H1 (cell line): ENCODE data around the gene RIMS3. TPM values are rescaled to one million over a fixed set of nuclear protein-coding genes. Genes with fewer than 3 reads are reported as not detected.

Experiments
- CTCF ChIA-PET: fragments of 300-600 bp; sonication (Branson Sonifier 250); formaldehyde crosslinking; loops from one replicate; lab custom pipeline; 2021; ENCODE audit not compliant: partially characterized antibody; lab: Charles Lee
- POLR2A ChIA-PET: fragments of 300-600 bp; sonication (Branson Sonifier 250); formaldehyde crosslinking; loops from one replicate; lab custom pipeline; 2021; ENCODE audit warnings: inconsistent platforms; ENCODE audit not compliant: partially characterized antibody; lab: Charles Lee
- DNase-seq, 2 experiments: peaks; one replicate each; pipeline versions ENCODE4 v3.0.0 to v3.0.0-alpha.2; 2010 to 2022; ENCODE audit warnings: low spot score in 2 of 2, low read depth in 1 of 2, mixed read lengths in 1 of 2
- FAIRE-seq: peaks from 2 replicates; lab custom pipeline; 2011; peaks lifted over from hg19 to GRCh38; lab: Jason Lieb, UNC
- H2AFZ ChIP-seq: 2 replicates; pipeline ENCODE4 v1.8.1; 2012; ENCODE audit warnings: low read length, inconsistent platforms
- H2AK5ac ChIP-seq: 2 replicates; pipeline ENCODE4 v1.6.1; 2013; ENCODE audit warnings: low read depth, low read length
- H2BK120ac ChIP-seq: replicated peaks from 2 replicates; pipeline ENCODE3; 2013; ENCODE audit warnings: low read depth, low read length, inconsistent platforms
- H2BK12ac ChIP-seq: 2 replicates; pipeline ENCODE4 v1.6.1; 2013; ENCODE audit warnings: low read depth, low read length
- H2BK15ac ChIP-seq: 2 replicates; pipeline ENCODE4 v1.6.1; 2013; ENCODE audit warnings: low read length
- H2BK20ac ChIP-seq: 2 replicates; pipeline ENCODE4 v1.6.1; 2013; ENCODE audit warnings: low read length
- H2BK5ac ChIP-seq: 2 replicates; pipeline ENCODE4 v1.6.1; 2013; ENCODE audit warnings: low read depth, low read length
- H3K14ac ChIP-seq: 2 replicates; pipeline ENCODE4 v1.6.1; 2013; ENCODE audit warnings: inconsistent platforms; ENCODE audit not compliant: insufficient read length
- H3K18ac ChIP-seq: 2 replicates; pipeline ENCODE4 v1.6.1; 2013; ENCODE audit warnings: low read length; ENCODE audit errors: extremely low read depth
- H3K23ac ChIP-seq: 2 replicates; pipeline ENCODE4 v1.6.1; 2013; ENCODE audit warnings: inconsistent platforms; ENCODE audit not compliant: insufficient read length
- H3K23me2 ChIP-seq: 2 replicates; pipeline ENCODE4 v1.6.1; 2013; ENCODE audit warnings: low read depth, low read length
- H3K27ac ChIP-seq: 2 replicates; pipeline ENCODE4 v1.6.1; 2011; ENCODE audit warnings: low read depth, low read length, inconsistent platforms
- H3K27me3 ChIP-seq, 4 experiments: replicated peaks in 1 of 4; 1 replicate in 1 of 4; 2 replicates in 3 of 4; pipeline versions ENCODE4 v1.6.1 to v1.8.1; 2011 to 2013; ENCODE audit warnings: low read length in 3 of 4, mild to moderate bottlenecking in 3 of 4, inconsistent platforms in 2 of 4, mixed read lengths in 2 of 4, moderate library complexity in 1 of 4; ENCODE audit not compliant: control insufficient read depth in 3 of 4, insufficient read depth in 3 of 4; ENCODE audit errors: extremely low read depth in 1 of 4
- H3K36me3 ChIP-seq, 4 experiments: 2 replicates each; pipeline versions ENCODE4 v1.6.1 to v1.8.1; 2011 to 2013; ENCODE audit warnings: mild to moderate bottlenecking in 4 of 4, low read length in 3 of 4, moderate library complexity in 2 of 4, control low read depth in 1 of 4, inconsistent platforms in 1 of 4; ENCODE audit not compliant: insufficient read depth in 4 of 4, control insufficient read depth in 2 of 4
- H3K4ac ChIP-seq: replicated peaks from 2 replicates; pipeline ENCODE3; 2013; ENCODE audit warnings: low read length, low read depth, mixed read lengths, inconsistent platforms; ENCODE audit not compliant: insufficient read length
- H3K4me1 ChIP-seq, 4 experiments: replicated peaks in 1 of 4; 1 replicate in 1 of 4; 2 replicates in 3 of 4; pipeline versions ENCODE4 v1.6.1 to v1.8.1; 2011 to 2013; ENCODE audit warnings: low read length in 3 of 4, inconsistent platforms in 2 of 4, mixed read lengths in 1 of 4; ENCODE audit not compliant: insufficient read depth in 4 of 4, control insufficient read depth in 3 of 4
- H3K4me2 ChIP-seq, 2 experiments: 2 replicates each; pipeline versions ENCODE4 v1.6.1 to v1.8.1; 2011 to 2013; ENCODE audit warnings: low read depth in 2 of 2, low read length in 2 of 2, control low read depth in 1 of 2, inconsistent platforms in 1 of 2, mild to moderate bottlenecking in 1 of 2; ENCODE audit not compliant: insufficient read depth in 1 of 2
- H3K4me3 ChIP-seq, 4 experiments: fragments of 200-600, 300-600 bp in 1 of 4; sonication (generic), shearing (Covaris generic), sonication (Bioruptor Twin) in 1 of 4; 2 replicates each; pipeline versions ENCODE4 v1.5.1 to v1.8.1; 2011 to 2016; ENCODE audit warnings: low read length in 4 of 4, low read depth in 3 of 4, control low read depth in 2 of 4, inconsistent platforms in 2 of 4, mild to moderate bottlenecking in 2 of 4, mixed read lengths in 1 of 4, moderate library complexity in 1 of 4; ENCODE audit not compliant: insufficient read depth in 2 of 4; ENCODE audit errors: extremely low read depth in 1 of 4
- H3K56ac ChIP-seq: replicated peaks from 2 replicates; pipeline ENCODE3; 2013; ENCODE audit warnings: low read depth, mild to moderate bottlenecking, mixed read lengths, low read length, inconsistent platforms; ENCODE audit not compliant: insufficient read length
- H3K79me1 ChIP-seq: 2 replicates; pipeline ENCODE4 v1.6.1; 2013; ENCODE audit warnings: low read depth, low read length, control low read depth
- H3K79me2 ChIP-seq, 2 experiments: 2 replicates each; pipeline versions ENCODE4 v1.6.1 to v1.8.1; 2012 to 2013; ENCODE audit warnings: low read length in 2 of 2, mild to moderate bottlenecking in 2 of 2, inconsistent platforms in 1 of 2; ENCODE audit not compliant: insufficient read depth in 2 of 2, control insufficient read depth in 1 of 2
- H3K9ac ChIP-seq, 4 experiments: replicated peaks in 1 of 4; 1 replicate in 1 of 4; 2 replicates in 3 of 4; pipeline versions ENCODE4 v1.6.1 to v1.8.1; 2011 to 2013; ENCODE audit warnings: low read depth in 3 of 4, low read length in 3 of 4, control low read depth in 2 of 4, mild to moderate bottlenecking in 2 of 4, moderate library complexity in 2 of 4, inconsistent platforms in 1 of 4; ENCODE audit errors: extremely low read depth in 1 of 4
- H3K9me3 ChIP-seq, 2 experiments: 2 replicates each; pipeline versions ENCODE4 v1.6.1 to v1.8.1; 2012 to 2013; ENCODE audit warnings: mild to moderate bottlenecking in 2 of 2, moderate library complexity in 2 of 2, control low read depth in 1 of 2, inconsistent platforms in 1 of 2, low read depth in 1 of 2, low read length in 1 of 2, mixed read lengths in 1 of 2; ENCODE audit not compliant: insufficient read depth in 2 of 2
- H4K20me1 ChIP-seq, 2 experiments: replicated peaks in 1 of 2; 2 replicates each; pipeline versions ENCODE3 to v1.8.1; 2011 to 2013; ENCODE audit warnings: inconsistent platforms in 2 of 2, low read length in 2 of 2, mild to moderate bottlenecking in 1 of 2; ENCODE audit not compliant: insufficient read depth in 2 of 2, control insufficient read depth in 1 of 2
- H4K5ac ChIP-seq: 2 replicates; pipeline ENCODE4 v1.6.1; 2013; ENCODE audit warnings: low read length, low read depth, mixed read lengths, inconsistent platforms; ENCODE audit not compliant: insufficient read length
- H4K8ac ChIP-seq: 2 replicates; pipeline ENCODE4 v1.8.0; 2013; ENCODE audit warnings: mild to moderate bottlenecking, moderate library complexity, low read length, inconsistent platforms; ENCODE audit not compliant: insufficient read depth; ENCODE audit errors: extremely low read depth
- H4K91ac ChIP-seq: replicated peaks from 2 replicates; pipeline ENCODE3; 2013; ENCODE audit warnings: low read length, mixed read lengths, inconsistent platforms; ENCODE audit not compliant: insufficient read length
- BACH1 ChIP-seq: IDR thresholded peaks from 2 replicates; pipeline ENCODE4 v1.6.1; 2012; ENCODE audit warnings: low read length, improper control_type of control experiment
- CEBPB ChIP-seq: IDR thresholded peaks from 2 replicates; pipeline ENCODE4 v1.6.1; 2012; ENCODE audit warnings: low read depth, low read length
- EZH2 ChIP-seq: fragments of 200-600 bp; sonication (generic); IDR thresholded peaks from 2 replicates; pipeline ENCODE4 v1.7.1; 2012; ENCODE audit warnings: low read depth, mild to moderate bottlenecking, moderate library complexity, low read length, inconsistent platforms; ENCODE audit not compliant: severe bottlenecking
- JUN ChIP-seq: IDR thresholded peaks from 2 replicates; pipeline ENCODE4 v1.6.1; 2011; ENCODE audit warnings: low read depth, mild to moderate bottlenecking, improper control_type of control experiment, low read length
- JUND ChIP-seq: IDR thresholded peaks from 2 replicates; pipeline ENCODE4 v1.6.1; 2011; ENCODE audit warnings: mild to moderate bottlenecking, improper control_type of control experiment, low read length
- POU5F1 ChIP-seq: IDR thresholded peaks from 2 replicates; pipeline ENCODE4 v1.6.1; 2011; ENCODE audit warnings: low read depth, mild to moderate bottlenecking, low read length, moderate library complexity
- SIX5 ChIP-seq: IDR thresholded peaks from 2 replicates; pipeline ENCODE4 v1.6.1; 2011; ENCODE audit warnings: mild to moderate bottlenecking, low read depth, low read length
- SP1 ChIP-seq: IDR thresholded peaks from 2 replicates; pipeline ENCODE4 v1.6.1; 2011; ENCODE audit warnings: low read depth, low read length
- SRF ChIP-seq: IDR thresholded peaks from 2 replicates; pipeline ENCODE4 v1.6.1; 2011; ENCODE audit warnings: mild to moderate bottlenecking, low read depth, low read length, moderate library complexity
- SUZ12 ChIP-seq: fragments of 200-600 bp; sonication (generic); IDR thresholded peaks from 2 replicates; pipeline ENCODE4 v1.6.1; 2012; ENCODE audit warnings: mild to moderate bottlenecking, inconsistent platforms, low read length, moderate library complexity, mixed read lengths
- WGBS, 2 experiments: shearing (Covaris generic) in 1 of 2; methylation state at CpG; one replicate each; pipeline versions ENCODE4 v1.1.6 to v1.1.7; 2013 to 2015; ENCODE audit warnings: low lambda C conversion rate in 2 of 2, mixed read lengths in 2 of 2, inconsistent platforms in 1 of 2, low coverage in 1 of 2, missing lambda C conversion rate in 1 of 2; ENCODE audit not compliant: insufficient replicate concordance in 2 of 2, insufficient coverage in 1 of 2, insufficient read length in 1 of 2; ENCODE audit errors: extremely low coverage in 1 of 2, missing lambda C conversion rate in 1 of 2; 5-methylcytosine and 5-hydroxymethylcytosine counted together
- polyA plus RNA-seq, 7 experiments: library from polyadenylated mRNA; depleted of rRNA in 3 of 7; stranded (reverse) in 5 of 7; unstranded in 2 of 7; fragments of >200 nt in 5 of 7; fragments of 200-250 nt in 2 of 7; gene quantifications; 1 replicate in 5 of 7; 2 replicates in 1 of 7; 4 replicates in 1 of 7; pipeline versions ENCODE4 v1.2.1 to v1.2.3, GENCODE V29; 2011 to 2013; ENCODE audit warnings: missing spikeins in 2 of 7, mixed read lengths in 2 of 7
- total RNA-seq: library from RNA; stranded (reverse); fragmentation: NEBNext Ultra II Directional; extraction: Animal tissue kit (Norgen Biotek cat#: 25700); gene quantifications from 2 replicates; pipeline ENCODE4 v1.2.1, GENCODE V29; 2021
- TF ChIP-seq, protein P1 (sequence below), 3 experiments: IDR thresholded peaks; 1 replicate in 2 of 3; 2 replicates in 1 of 3; pipeline versions ENCODE4 v1.5.1 to v1.6.1; 2011; ENCODE audit warnings: low read length in 3 of 3, mild to moderate bottlenecking in 3 of 3, inconsistent platforms in 2 of 3, low read depth in 1 of 3, moderate library complexity in 1 of 3; ENCODE audit not compliant: insufficient read depth in 1 of 3; ENCODE audit errors: control extremely low read depth in 1 of 3
- TF ChIP-seq, protein P2 (sequence below): IDR thresholded peaks from 2 replicates; pipeline ENCODE4 v1.6.1; 2012; ENCODE audit warnings: inconsistent platforms

RIMS3 gene
- total and polyA plus RNA-seq, 2 of the 8 experiments (the other 6 are each of a cell fraction or from before 2014, with no cell fraction given), result 13.3 to 20.6 TPM

DNA sequence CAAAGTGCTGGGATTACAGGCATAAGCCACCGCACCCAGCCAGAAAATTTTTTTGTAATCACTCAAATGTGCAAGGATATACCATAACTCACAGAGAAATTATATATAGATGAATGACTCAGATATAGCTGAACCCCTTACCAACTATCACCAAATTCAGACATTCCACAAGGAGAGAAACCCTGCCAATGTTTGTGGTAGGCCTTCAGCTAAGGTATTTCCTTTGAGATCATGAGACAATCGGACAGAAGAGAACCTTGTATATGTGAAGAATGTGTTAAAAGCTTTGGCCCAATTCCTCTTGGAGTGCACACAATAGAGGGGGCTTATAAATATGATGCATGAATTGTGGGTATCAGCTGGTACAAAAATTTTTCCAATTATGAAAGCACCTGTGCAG is 83.4 kb downstream of the RIMS3 start:
- Histone ChIP-seq H3K14ac (no peak overlapping the region), H2AFZ (no peak overlapping the region), H4K5ac (no peak overlapping the region), H3K9ac (no peak overlapping the region), H3K4me3 (no peak overlapping the region), H3K23me2 (no peaks in the 10 kb centered on the region), H4K8ac (no peak overlapping the region), H2BK12ac (no peak overlapping the region), H3K27ac (no peak overlapping the region), H2BK20ac (no peak overlapping the region), H2BK15ac (no peak overlapping the region), H2BK5ac (no peak overlapping the region), H2BK120ac (no peak overlapping the region), H4K91ac (no peak overlapping the region), H3K23ac (no peak overlapping the region), H2AK5ac (no peak overlapping the region), H3K4ac (no peak overlapping the region), H3K27me3 (no peaks in the 10 kb centered on the region), H4K20me1 (no peaks in the 10 kb centered on the region), H3K18ac (no peak overlapping the region), H3K79me2 (no peaks in the 10 kb centered on the region), H3K4me2 (no peak overlapping the region), H3K9me3 (no peaks in the 10 kb centered on the region), H3K79me1 (no peaks in the 10 kb centered on the region), H3K4me1 (no peaks in the 10 kb centered on the region), H3K56ac (no peak overlapping the region), H3K36me3 (no peaks in the 10 kb centered on the region)
- POLR2A ChIA-PET, result no interaction called here
- 85% methylated on average over 2 of the region's 2 CpGs; no CpG with 5 or more reads in 1 of the 2 experiments for WGBS, 2 experiments
- CTCF ChIA-PET, result interaction anchor here (1.2 kb wide), 1 partner anchor 26 kb away, joined by 4 read pairs; no protein-coding TSS in a partner anchor
- no peak for DNase-seq
- no peak for FAIRE-seq
- no peak for TF ChIP-seq SUZ12
- no peak for TF ChIP-seq POU5F1
- TF ChIP-seq JUN, result no peak
- TF ChIP-seq CEBPB, result no peak
- TF ChIP-seq SIX5, result no peak
- TF ChIP-seq, protein P1, sequence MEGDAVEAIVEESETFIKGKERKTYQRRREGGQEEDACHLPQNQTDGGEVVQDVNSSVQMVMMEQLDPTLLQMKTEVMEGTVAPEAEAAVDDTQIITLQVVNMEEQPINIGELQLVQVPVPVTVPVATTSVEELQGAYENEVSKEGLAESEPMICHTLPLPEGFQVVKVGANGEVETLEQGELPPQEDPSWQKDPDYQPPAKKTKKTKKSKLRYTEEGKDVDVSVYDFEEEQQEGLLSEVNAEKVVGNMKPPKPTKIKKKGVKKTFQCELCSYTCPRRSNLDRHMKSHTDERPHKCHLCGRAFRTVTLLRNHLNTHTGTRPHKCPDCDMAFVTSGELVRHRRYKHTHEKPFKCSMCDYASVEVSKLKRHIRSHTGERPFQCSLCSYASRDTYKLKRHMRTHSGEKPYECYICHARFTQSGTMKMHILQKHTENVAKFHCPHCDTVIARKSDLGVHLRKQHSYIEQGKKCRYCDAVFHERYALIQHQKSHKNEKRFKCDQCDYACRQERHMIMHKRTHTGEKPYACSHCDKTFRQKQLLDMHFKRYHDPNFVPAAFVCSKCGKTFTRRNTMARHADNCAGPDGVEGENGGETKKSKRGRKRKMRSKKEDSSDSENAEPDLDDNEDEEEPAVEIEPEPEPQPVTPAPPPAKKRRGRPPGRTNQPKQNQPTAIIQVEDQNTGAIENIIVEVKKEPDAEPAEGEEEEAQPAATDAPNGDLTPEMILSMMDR (IDR thresholded peaks at IDR 0.05; ENCODE audit: control extremely low read depth in 1 of 3, insufficient read depth in 1 of 3, low read depth in 1 of 3, low read length in 3 of 3), result no peak
- TF ChIP-seq JUND, result no peak
- TF ChIP-seq, protein P2, sequence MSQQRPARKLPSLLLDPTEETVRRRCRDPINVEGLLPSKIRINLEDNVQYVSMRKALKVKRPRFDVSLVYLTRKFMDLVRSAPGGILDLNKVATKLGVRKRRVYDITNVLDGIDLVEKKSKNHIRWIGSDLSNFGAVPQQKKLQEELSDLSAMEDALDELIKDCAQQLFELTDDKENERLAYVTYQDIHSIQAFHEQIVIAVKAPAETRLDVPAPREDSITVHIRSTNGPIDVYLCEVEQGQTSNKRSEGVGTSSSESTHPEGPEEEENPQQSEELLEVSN, result no peak
- no peak for TF ChIP-seq SP1
- TF ChIP-seq BACH1, result no peak
- TF ChIP-seq EZH2, result no peak
- no peak for TF ChIP-seq SRF
